Fibroblast of lung (primary cell): Measurements from ENCODE around the gene PRR20B. TPM values are rescaled to one million over a fixed set of nuclear protein-coding genes. Genes with fewer than 3 reads are reported as not detected.
"Not testable (repeated sequence)": the region's sequence is repeated elsewhere in the genome, so short reads cannot be mapped to it uniquely, and the experiment has no call there.

Source experiments
- DNase-seq, 2 donors: peaks; one replicate each; pipeline versions ENCODE4 v3.0.0 to v3.0.0-alpha.2; 2010; ENCODE audit warnings: low read depth in 2 of 2
- H2AFZ ChIP-seq: 2 replicates; pipeline ENCODE4 v1.5.1; 2012; ENCODE audit warnings: low read length, control low read depth, inconsistent platforms
- H3K27ac ChIP-seq: 2 replicates; pipeline ENCODE4 v1.5.1; 2011; ENCODE audit warnings: low read length, control low read depth; ENCODE audit not compliant: insufficient read depth
- H3K27me3 ChIP-seq: 2 replicates; pipeline ENCODE4 v1.5.1; 2011; ENCODE audit warnings: mild to moderate bottlenecking, low read length; ENCODE audit not compliant: control insufficient read depth, insufficient read depth
- H3K36me3 ChIP-seq: 2 replicates; pipeline ENCODE4 v1.5.1; 2011; ENCODE audit warnings: low read length; ENCODE audit not compliant: control insufficient read depth, insufficient read depth
- H3K4me1 ChIP-seq: 2 replicates; pipeline ENCODE4 v1.5.1; 2011; ENCODE audit warnings: low read length; ENCODE audit not compliant: control insufficient read depth, insufficient read depth; ENCODE audit errors: extremely low read depth
- H3K4me2 ChIP-seq: 2 replicates; pipeline ENCODE4 v1.5.1; 2011; ENCODE audit warnings: low read length, control low read depth; ENCODE audit not compliant: insufficient read depth; ENCODE audit errors: extremely low read depth
- H3K4me3 ChIP-seq, 4 experiments: fragments of 200-600 bp in 1 of 4; sonication (generic) in 1 of 4; replicated peaks in 1 of 4; 2 replicates each; pipeline ENCODE4 v1.5.1; 2011 to 2016; ENCODE audit warnings: low read length in 4 of 4, low read depth in 3 of 4, mild to moderate bottlenecking in 3 of 4, control low read depth in 2 of 4, inconsistent platforms in 1 of 4, mixed read lengths in 1 of 4; ENCODE audit not compliant: insufficient read depth in 1 of 4; ENCODE audit errors: control extremely low read depth in 1 of 4
- H3K79me2 ChIP-seq: 2 replicates; pipeline ENCODE4 v1.5.1; 2012; ENCODE audit warnings: mild to moderate bottlenecking, low read length, inconsistent platforms; ENCODE audit not compliant: control insufficient read depth, insufficient read depth
- H3K9ac ChIP-seq: 2 replicates; pipeline ENCODE4 v1.5.1; 2011; ENCODE audit warnings: mild to moderate bottlenecking, low read length, control low read depth; ENCODE audit not compliant: insufficient read depth
- H3K9me3 ChIP-seq: 2 replicates; pipeline ENCODE4 v1.5.1; 2012; ENCODE audit warnings: low read depth, low read length; ENCODE audit not compliant: control insufficient read depth, insufficient read depth
- H4K20me1 ChIP-seq: 2 replicates; pipeline ENCODE4 v1.5.1; 2011; ENCODE audit warnings: low read length; ENCODE audit not compliant: control insufficient read depth, insufficient read depth; ENCODE audit errors: extremely low read depth
- EZH2 ChIP-seq: IDR thresholded peaks from 2 replicates; pipeline ENCODE4 v1.5.1; 2012; ENCODE audit warnings: low read length, control low read depth, mild to moderate bottlenecking; ENCODE audit errors: missing control alignments
- polyA plus RNA-seq, 2 donors: library from polyadenylated mRNA; depleted of rRNA in 1 of 2; stranded (reverse) in 1 of 2; unstranded in 1 of 2; fragments of >200 nt; gene quantifications; 2 replicates each; pipeline ENCODE4 v1.2.1, GENCODE V29; 2011 to 2012; ENCODE audit warnings: missing spikeins in 1 of 2
- total RNA-seq: library from RNA; depleted of rRNA; stranded (reverse); fragments of >200 nt; gene quantifications from 2 replicates; pipeline ENCODE4 v1.2.1, GENCODE V29; 2014
- TF ChIP-seq, protein P1 (sequence below), 2 donors: IDR thresholded peaks in 1 of 2; conservative IDR thresholded peaks in 1 of 2; 1 replicate in 1 of 2; 2 replicates in 1 of 2; pipeline ENCODE4 v1.5.1; 2011 to 2012; ENCODE audit warnings: low read length in 2 of 2, control low read depth in 1 of 2, inconsistent platforms in 1 of 2, low read depth in 1 of 2, mild to moderate bottlenecking in 1 of 2

The PRR20B gene
- total and polyA plus RNA-seq, 2 donors (not counting 1 experiment from before 2014, with no cell fraction given) = not detected

DNA sequence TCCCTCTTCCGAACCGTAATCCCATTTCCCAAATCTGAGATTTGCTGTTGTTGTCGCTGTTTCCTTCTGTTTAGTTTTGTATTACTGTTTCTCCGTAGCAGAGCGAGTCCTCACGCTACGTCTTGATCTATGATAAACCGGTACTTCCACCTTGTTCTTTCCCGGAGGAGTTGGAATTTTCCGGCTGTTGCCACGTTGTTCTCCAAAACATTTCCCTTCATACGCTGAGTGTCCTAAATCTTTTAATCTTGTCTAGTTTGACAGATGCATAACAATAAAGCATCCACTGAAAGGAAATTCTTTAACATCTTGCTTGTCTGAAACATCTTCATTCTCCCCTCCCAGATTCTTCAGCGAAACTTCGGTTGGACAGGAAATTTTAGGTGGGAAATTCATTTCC is 818 bp downstream of the PRR20B start:
- not testable (repeated sequence) for H3K4me1 ChIP-seq, H3K36me3 ChIP-seq, H3K9me3 ChIP-seq, H3K4me2 ChIP-seq, H3K79me2 ChIP-seq, H3K27me3 ChIP-seq, H2AFZ ChIP-seq, DNase-seq, H3K4me3 ChIP-seq, H3K27ac ChIP-seq, H4K20me1 ChIP-seq, H3K9ac ChIP-seq

DNA sequence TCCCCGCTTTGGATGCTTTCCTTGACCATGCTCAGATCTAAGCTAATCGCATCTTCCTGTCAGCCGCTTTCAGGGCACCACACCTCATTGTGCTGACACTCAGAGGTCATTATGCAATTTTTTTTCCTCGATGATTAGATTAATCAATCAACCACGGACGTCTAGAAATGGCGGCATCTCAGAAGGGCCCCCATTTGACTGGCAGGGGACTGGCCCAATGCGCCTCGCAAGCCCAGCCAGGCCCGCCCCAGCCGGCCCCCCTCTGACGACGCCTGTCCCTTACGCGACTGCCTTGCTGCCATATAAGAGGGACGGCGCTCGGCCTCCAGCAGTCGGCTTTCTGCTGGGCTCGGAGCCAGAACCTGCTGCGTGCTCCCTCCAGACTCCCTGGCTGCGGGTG is 6.5 kb downstream of the PRR20B start, which contains the start of gene PRR20C:
TSS of gene PRR20C (plus strand) at position 301 of the 400 bp plus-strand sequence. CDS start 387 bp downstream, outside the sequence.
- not testable (repeated sequence) for H3K4me3 ChIP-seq, H3K4me1 ChIP-seq, H4K20me1 ChIP-seq, H3K36me3 ChIP-seq, H3K9ac ChIP-seq, H3K4me2 ChIP-seq, H3K27ac ChIP-seq, DNase-seq, H2AFZ ChIP-seq, H3K79me2 ChIP-seq, H3K9me3 ChIP-seq, H3K27me3 ChIP-seq

DNA sequence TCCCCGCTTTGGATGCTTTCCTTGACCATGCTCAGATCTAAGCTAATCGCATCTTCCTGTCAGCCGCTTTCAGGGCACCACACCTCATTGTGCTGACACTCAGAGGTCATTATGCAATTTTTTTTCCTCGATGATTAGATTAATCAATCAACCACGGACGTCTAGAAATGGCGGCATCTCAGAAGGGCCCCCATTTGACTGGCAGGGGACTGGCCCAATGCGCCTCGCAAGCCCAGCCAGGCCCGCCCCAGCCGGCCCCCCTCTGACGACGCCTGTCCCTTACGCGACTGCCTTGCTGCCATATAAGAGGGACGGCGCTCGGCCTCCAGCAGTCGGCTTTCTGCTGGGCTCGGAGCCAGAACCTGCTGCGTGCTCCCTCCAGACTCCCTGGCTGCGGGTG is 13.0 kb downstream of the PRR20B start, which contains the start of gene PRR20D:
TSS of gene PRR20D (plus strand) at position 301 of the 400 bp plus-strand sequence. CDS start 387 bp downstream, outside the sequence.
- H3K4me2 ChIP-seq, H3K9me3 ChIP-seq, H3K36me3 ChIP-seq, H3K4me1 ChIP-seq, H3K9ac ChIP-seq, H3K79me2 ChIP-seq, H2AFZ ChIP-seq, H3K27me3 ChIP-seq, H3K27ac ChIP-seq, H4K20me1 ChIP-seq, DNase-seq, H3K4me3 ChIP-seq: not testable (repeated sequence)

DNA sequence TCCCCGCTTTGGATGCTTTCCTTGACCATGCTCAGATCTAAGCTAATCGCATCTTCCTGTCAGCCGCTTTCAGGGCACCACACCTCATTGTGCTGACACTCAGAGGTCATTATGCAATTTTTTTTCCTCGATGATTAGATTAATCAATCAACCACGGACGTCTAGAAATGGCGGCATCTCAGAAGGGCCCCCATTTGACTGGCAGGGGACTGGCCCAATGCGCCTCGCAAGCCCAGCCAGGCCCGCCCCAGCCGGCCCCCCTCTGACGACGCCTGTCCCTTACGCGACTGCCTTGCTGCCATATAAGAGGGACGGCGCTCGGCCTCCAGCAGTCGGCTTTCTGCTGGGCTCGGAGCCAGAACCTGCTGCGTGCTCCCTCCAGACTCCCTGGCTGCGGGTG is 19.6 kb downstream of the PRR20B start, which contains the start of gene PRR20E:
TSS of gene PRR20E (plus strand) at position 301 of the 400 bp plus-strand sequence. CDS start 387 bp downstream, outside the sequence.
- not testable (repeated sequence) for H3K4me1 ChIP-seq, H3K36me3 ChIP-seq, DNase-seq, H3K4me2 ChIP-seq, H4K20me1 ChIP-seq, H3K27me3 ChIP-seq, H2AFZ ChIP-seq, H3K79me2 ChIP-seq, H3K9me3 ChIP-seq, H3K9ac ChIP-seq, H3K4me3 ChIP-seq, H3K27ac ChIP-seq

DNA sequence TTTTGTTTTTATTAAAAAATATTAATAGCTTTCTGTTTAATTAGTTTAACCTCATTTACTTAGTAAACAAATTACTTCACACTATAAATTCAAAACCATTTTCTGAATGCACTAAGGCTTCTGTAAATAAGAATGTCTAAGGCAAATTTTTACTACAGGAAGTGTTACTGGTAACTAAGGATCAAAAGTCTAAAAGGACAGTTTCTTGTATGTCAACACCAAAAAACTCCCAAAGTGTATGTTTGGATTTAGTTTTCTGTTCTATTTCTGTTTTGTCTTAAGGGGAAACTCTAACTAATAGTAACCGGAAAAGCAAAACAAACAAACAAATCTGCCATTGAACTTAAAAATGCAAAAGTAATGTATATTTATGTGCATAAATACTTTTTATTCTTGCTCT is 44.4 kb downstream of the PRR20B start:
- Histone ChIP-seq H3K36me3 (no peaks in the 10 kb centered on the region), H3K9ac (no peak overlapping the region), H3K27ac (no peak overlapping the region), H4K20me1 (no peaks in the 10 kb centered on the region), H3K4me2 (no peak overlapping the region), H3K4me1 (no peaks in the 10 kb centered on the region), H3K4me3 (no peak overlapping the region), H3K27me3 (no peaks in the 10 kb centered on the region), H2AFZ (no peak overlapping the region), H3K79me2 (no peaks in the 10 kb centered on the region), H3K9me3 (no peaks in the 10 kb centered on the region)
- DNase-seq = no peak
- no peak for TF ChIP-seq EZH2
- TF ChIP-seq, protein P1, sequence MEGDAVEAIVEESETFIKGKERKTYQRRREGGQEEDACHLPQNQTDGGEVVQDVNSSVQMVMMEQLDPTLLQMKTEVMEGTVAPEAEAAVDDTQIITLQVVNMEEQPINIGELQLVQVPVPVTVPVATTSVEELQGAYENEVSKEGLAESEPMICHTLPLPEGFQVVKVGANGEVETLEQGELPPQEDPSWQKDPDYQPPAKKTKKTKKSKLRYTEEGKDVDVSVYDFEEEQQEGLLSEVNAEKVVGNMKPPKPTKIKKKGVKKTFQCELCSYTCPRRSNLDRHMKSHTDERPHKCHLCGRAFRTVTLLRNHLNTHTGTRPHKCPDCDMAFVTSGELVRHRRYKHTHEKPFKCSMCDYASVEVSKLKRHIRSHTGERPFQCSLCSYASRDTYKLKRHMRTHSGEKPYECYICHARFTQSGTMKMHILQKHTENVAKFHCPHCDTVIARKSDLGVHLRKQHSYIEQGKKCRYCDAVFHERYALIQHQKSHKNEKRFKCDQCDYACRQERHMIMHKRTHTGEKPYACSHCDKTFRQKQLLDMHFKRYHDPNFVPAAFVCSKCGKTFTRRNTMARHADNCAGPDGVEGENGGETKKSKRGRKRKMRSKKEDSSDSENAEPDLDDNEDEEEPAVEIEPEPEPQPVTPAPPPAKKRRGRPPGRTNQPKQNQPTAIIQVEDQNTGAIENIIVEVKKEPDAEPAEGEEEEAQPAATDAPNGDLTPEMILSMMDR (conservative IDR thresholded peaks at IDR 0.05 in 1 of 2, IDR thresholded peaks at IDR 0.05 in 1 of 2; ENCODE audit: low read depth in 1 of 2, low read length in 2 of 2) = no peak
